GM20000 (cell line): ENCODE measurements around the gene POP7.
"Not testable (repeated sequence)": the region's sequence is repeated elsewhere in the genome, so short reads cannot be mapped to it uniquely, and the experiment has no call there.

Experiments used
- DNase-seq: peaks from one replicate; pipeline ENCODE4 v3.0.0; 2012; ENCODE audit warnings: low spot score
- TF ChIP-seq, protein P1 (sequence below): IDR thresholded peaks from 2 replicates; pipeline ENCODE4 v1.5.1; 2012; ENCODE audit warnings: mild to moderate bottlenecking, control low read depth; ENCODE audit errors: extremely low read depth, missing control alignments

Gene POP7

DNA sequence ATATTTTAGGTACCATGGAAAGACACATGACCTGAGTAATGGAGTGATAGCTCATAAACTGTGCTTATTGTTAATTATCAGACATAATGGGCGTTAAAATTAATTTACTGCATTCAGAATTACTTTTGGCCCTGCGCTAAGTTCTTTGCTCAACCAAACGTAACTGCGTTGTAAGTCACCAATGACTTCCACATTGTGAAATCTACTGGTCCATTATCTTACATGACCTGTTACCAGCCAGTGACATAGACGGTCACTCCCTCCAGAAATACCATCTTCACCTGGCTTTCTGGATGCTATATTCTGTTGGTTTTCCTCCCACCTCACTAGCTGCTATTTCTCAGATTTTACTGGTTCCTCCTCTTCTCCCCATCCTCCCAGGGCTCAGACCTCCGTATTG is 6.9 kb upstream of the POP7 start:
- TF ChIP-seq, protein P1, sequence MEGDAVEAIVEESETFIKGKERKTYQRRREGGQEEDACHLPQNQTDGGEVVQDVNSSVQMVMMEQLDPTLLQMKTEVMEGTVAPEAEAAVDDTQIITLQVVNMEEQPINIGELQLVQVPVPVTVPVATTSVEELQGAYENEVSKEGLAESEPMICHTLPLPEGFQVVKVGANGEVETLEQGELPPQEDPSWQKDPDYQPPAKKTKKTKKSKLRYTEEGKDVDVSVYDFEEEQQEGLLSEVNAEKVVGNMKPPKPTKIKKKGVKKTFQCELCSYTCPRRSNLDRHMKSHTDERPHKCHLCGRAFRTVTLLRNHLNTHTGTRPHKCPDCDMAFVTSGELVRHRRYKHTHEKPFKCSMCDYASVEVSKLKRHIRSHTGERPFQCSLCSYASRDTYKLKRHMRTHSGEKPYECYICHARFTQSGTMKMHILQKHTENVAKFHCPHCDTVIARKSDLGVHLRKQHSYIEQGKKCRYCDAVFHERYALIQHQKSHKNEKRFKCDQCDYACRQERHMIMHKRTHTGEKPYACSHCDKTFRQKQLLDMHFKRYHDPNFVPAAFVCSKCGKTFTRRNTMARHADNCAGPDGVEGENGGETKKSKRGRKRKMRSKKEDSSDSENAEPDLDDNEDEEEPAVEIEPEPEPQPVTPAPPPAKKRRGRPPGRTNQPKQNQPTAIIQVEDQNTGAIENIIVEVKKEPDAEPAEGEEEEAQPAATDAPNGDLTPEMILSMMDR = no peak
- no peak for DNase-seq

DNA sequence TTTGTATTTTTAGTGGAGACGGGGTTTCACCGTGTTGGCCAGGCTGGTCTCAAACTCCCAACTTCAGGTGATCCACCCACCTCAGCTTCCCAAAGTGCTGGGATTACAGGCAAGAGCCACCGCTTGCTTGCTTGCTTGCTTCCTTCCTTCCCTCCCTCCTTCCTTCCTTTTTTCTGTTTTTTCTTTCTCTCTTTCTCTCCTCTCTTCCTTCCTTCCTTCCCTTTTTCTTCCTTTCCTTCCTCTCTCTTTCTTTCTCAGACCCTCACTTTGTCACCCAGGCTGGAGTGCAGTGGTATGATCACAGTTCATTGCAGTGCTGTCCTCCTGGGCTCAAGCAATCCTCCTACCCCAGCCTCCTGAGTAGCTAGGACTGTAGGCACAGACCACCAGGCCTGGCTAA is 4.8 kb upstream of the POP7 start:
- DNase-seq = not testable (repeated sequence)

DNA sequence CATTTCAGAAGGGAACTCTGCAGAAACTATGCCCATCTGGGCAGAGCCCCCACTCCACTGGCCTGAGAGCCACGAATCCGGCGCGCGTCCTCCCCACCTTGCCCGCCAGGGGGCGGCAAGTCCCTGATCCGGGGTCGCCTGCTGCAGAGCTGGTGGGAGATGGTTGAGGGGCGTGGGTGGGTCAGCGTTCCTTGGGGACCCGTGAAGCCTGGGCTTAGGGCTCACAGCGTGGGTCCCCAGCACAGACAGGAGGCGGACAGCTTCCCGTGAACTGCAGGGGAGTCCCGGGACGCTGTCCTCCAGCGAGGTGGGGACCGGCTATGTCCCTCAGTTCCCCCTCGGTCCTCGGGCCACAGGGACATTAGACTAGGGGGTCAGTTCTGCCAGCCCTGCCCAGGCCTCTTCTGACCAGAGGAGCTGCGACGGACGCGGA is 585 bp upstream of the POP7 start:
- TF ChIP-seq, protein P1 = peak; percentile 80
- DNase-seq = peak; percentile 86

DNA sequence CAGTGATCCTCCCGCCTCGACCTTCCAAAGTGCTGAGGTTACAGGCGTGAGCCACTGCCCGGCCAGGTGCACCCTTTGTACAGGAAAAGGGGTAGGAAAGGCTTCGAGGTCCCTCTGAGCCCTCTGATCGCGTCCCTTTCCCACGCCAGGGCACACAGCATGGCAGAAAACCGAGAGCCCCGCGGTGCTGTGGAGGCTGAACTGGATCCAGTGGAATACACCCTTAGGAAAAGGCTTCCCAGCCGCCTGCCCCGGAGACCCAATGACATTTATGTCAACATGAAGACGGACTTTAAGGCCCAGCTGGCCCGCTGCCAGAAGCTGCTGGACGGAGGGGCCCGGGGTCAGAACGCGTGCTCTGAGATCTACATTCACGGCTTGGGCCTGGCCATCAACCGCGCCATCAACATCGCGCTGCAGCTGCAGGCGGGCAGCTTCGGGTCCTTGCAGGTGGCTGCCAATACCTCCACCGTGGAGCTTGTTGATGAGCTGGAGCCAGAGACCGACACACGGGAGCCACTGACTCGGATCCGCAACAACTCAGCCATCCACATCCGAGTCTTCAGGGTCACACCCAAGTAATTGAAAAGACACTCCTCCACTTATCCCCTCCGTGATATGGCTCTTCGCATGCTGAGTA is 871 bp downstream of the POP7 start:
- DNase-seq = no peak
- TF ChIP-seq, protein P1 = no peak

DNA sequence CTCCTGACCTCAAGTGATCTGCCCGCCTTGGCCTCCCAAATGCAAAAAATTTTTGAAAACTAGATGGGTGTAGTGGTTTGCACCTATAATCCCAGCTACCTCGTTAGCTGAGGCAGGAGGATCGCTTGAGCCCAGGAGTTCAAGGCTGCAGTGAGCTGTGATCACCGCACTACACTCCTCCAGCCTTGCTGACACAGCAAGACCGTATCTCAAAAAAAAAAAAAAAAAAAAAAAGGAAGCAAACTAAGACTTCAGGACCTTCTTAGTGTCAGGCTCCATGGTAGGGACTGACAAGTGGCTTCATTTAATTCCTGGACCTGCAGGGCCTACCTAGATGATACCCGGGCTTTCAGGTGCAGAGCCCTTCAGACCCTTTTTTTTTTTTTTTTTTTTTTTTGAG is 2.5 kb downstream of the POP7 start:
- TF ChIP-seq, protein P1 = no peak
- DNase-seq = no peak

DNA sequence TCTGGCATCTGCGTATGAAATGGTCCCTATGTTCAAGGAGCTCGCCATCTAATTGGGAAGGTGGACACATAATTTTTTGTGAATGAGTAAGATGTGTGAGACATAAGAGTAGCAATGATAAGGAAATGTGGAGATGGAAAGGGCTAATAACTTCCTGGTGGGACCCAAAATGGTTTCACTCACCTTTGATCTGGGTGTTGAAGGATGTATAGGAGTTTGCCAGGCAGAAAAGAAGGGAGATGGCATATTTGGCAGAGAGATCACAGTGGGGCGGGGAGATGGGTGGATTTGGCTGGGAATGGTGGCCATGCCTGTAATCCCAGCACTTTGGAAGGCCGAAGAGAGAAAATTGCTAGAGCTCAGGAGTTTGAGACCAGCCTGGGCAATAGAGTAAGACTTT is 4.5 kb downstream of the POP7 start:
- DNase-seq = no peak
- TF ChIP-seq, protein P1 = no peak

DNA sequence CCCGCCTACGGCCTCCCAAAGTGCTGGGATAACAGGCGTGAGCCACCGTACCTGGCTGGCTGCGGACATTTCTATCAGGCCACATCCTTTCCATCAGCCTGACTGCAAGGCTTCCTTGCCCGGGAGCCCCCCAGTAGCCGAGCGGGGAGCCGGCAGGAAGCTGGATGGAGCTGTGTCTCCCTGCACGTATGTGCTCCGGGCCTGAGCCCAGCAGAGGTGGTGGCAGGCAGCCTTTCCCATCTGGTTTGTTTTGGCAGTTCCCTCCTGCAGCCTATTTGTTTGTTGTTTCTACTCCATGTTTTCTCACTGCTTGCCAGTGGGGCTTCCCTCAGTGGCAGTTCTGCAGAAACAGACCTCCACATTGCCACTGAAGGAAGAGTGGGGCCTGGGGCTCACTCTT is 5.4 kb downstream of the POP7 start:
- DNase-seq = no peak
- TF ChIP-seq, protein P1 = no peak

DNA sequence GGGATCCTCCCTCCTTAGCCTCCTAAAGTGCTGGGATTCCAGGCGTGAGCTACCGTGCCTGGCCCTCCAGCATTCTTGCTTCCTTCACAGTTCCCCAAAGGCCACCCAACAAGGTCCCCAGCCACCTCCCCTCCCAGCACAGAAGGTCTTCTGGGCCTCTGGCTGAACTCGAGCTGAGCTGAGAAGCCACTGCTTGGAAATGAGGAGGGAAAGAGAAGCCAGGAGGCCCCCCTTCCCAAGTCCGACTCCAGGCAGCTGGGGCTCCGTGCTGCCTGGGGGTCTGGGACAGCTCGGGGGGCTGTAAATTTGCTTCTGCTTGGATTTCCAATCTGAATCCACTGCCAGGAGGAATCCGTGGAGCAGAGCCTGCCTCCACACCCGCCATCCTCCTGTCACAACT is 8.8 kb downstream of the POP7 start:
- DNase-seq = no peak
- TF ChIP-seq, protein P1 = no peak

DNA sequence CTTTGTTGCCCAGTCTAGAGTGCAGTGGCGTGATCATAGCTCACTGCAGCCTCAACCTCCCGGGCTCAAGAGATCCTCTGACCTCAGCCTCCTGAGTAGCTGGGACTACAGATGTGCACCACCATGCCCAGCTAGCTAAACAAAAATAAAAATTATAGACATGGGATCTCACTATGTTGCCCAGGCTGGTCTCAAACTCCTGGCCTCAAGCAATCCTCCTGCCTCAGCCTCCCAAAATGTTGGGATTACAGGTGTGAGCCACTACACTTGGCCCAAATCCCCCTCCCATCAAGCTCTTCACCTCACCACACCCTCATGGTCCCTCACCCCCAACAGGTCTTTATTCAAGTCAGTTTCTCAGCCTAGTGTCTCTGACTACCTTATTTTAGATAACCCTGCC is 11.2 kb downstream of the POP7 start:
- not testable (repeated sequence) for DNase-seq
